Measurements from ENCODE around the gene DSC1.

DSC1 gene

DNA sequence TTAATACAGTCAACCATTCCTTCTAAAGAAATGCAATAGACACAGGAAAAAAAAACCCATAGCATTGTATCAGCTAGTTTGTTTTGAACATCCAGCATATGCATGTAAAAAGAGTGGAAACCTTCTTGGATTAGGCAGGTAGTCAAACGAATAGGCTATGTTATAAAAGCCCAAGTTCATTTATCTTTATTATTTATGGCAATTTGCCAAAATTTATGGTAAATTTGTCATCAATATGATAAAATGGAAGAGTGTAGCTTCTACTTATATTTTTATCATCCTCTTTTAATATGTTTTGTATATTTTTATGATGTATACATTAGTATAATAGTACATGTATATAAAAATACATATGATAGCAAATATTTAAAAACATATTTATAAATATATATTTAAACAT, 23.9 kb downstream of the DSC1 start:
- no peak overlapping the region for H2AFZ ChIP-seq (ENCODE audit: low read depth, low read length)
- H2BK15ac ChIP-seq (ENCODE audit: low read depth, poor library complexity, severe bottlenecking): no peak overlapping the region
- H3K4me3 ChIP-seq (ENCODE audit: insufficient read depth in 1 of 2, low read depth in 1 of 2, low read length in 2 of 2): no peak overlapping the region
- H3K79me1 ChIP-seq (replicated peaks; ENCODE audit: low read length, poor library complexity, severe bottlenecking): no peaks in the 10 kb centered on the region
- H3K4me1 ChIP-seq (ENCODE audit: control insufficient read depth, insufficient read depth, low read depth, low read length): no peaks in the 10 kb centered on the region
- H3K23ac ChIP-seq (ENCODE audit: low read length in 2 of 2): no peak overlapping the region
- H3K27ac ChIP-seq (ENCODE audit: low read length, poor library complexity, severe bottlenecking): no peak overlapping the region
- no peak overlapping the region for H3K9ac ChIP-seq (ENCODE audit: low read length)
- H3K36me3 ChIP-seq (ENCODE audit: control insufficient read depth in 1 of 2, insufficient read depth in 2 of 2, low read depth in 1 of 2, low read length in 2 of 2): no peaks in the 10 kb centered on the region
- no peak overlapping the region for H2BK5ac ChIP-seq (ENCODE audit: low read depth, low read length, poor library complexity, severe bottlenecking)
- no peak overlapping the region for H2BK12ac ChIP-seq (ENCODE audit: low read length in 2 of 2)
- H3K18ac ChIP-seq (ENCODE audit: low read depth in 1 of 2, low read length in 2 of 2): no peak overlapping the region
- no peak for DNase-seq
- H3K9me3 ChIP-seq (ENCODE audit: control insufficient read depth, low read length): no peaks in the 10 kb centered on the region
- H3K14ac ChIP-seq (ENCODE audit: low read length in 2 of 2): no peak overlapping the region
- no peaks in the 10 kb centered on the region for H3K27me3 ChIP-seq (ENCODE audit: control insufficient read depth in 1 of 2, insufficient read depth in 1 of 2, low read length in 2 of 2)
- no peak overlapping the region for H3K4ac ChIP-seq (ENCODE audit: low read depth in 1 of 2, low read length in 2 of 2)
- H4K8ac ChIP-seq (ENCODE audit: low read length): no peak overlapping the region
- no peak overlapping the region for H2BK120ac ChIP-seq (ENCODE audit: low read depth, low read length)
- no peak overlapping the region for H2AK5ac ChIP-seq (ENCODE audit: low read length, severe bottlenecking)
- no CpG with 5 or more reads among the region's 1 CpG for WGBS
- H3K4me2 ChIP-seq (ENCODE audit: low read length, poor library complexity, severe bottlenecking): no peak overlapping the region
- H4K91ac ChIP-seq (ENCODE audit: low read length): no peak overlapping the region

DNA sequence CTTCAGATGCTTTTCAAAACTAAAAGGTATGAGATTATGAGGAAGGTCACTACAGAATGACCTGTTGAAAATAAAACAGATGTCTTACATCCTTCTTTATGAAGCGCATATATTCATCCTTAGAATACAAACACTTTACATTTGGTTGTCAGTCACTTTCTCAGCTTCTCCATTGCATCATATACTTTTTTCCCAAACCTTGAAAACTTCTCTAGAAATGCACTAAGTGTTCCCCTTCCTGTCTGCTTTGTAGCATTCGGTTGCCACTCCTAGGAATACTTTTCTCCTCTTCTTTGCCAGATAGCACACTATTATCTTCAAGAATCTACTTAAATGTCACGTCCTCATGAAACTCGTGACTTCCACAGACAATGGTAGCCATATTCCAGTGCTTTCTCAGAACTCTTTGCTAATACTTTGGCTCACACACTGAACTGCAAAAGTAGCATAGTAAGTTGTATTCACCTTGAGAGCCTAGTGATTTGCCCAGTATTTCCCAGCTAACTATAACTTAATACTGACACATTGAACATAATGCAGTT, 27.6 kb downstream of the DSC1 start:
- no peaks in the 10 kb centered on the region for H3K36me3 ChIP-seq (ENCODE audit: control insufficient read depth in 1 of 2, insufficient read depth in 2 of 2, low read depth in 1 of 2, low read length in 2 of 2)
- H3K4me3 ChIP-seq (ENCODE audit: insufficient read depth in 1 of 2, low read depth in 1 of 2, low read length in 2 of 2): no peak overlapping the region
- no peak overlapping the region for H3K18ac ChIP-seq (ENCODE audit: low read depth in 1 of 2, low read length in 2 of 2)
- no peak overlapping the region for H2BK15ac ChIP-seq (ENCODE audit: low read depth, poor library complexity, severe bottlenecking)
- H3K4me2 ChIP-seq (ENCODE audit: low read length, poor library complexity, severe bottlenecking): no peak overlapping the region
- no peaks in the 10 kb centered on the region for H3K9me3 ChIP-seq (ENCODE audit: control insufficient read depth, low read length)
- H3K27ac ChIP-seq (ENCODE audit: low read length, poor library complexity, severe bottlenecking): no peak overlapping the region
- WGBS: 89% methylated on average over 4 of the region's 4 CpGs
- no peak overlapping the region for H2AFZ ChIP-seq (ENCODE audit: low read depth, low read length)
- no peak overlapping the region for H3K9ac ChIP-seq (ENCODE audit: low read length)
- H3K27me3 ChIP-seq (ENCODE audit: control insufficient read depth in 1 of 2, insufficient read depth in 1 of 2, low read length in 2 of 2): no peaks in the 10 kb centered on the region
- H4K8ac ChIP-seq (ENCODE audit: low read length): no peak overlapping the region
- no peak overlapping the region for H3K14ac ChIP-seq (ENCODE audit: low read length in 2 of 2)
- H2AK5ac ChIP-seq (ENCODE audit: low read length, severe bottlenecking): no peak overlapping the region
- no peak overlapping the region for H2BK120ac ChIP-seq (ENCODE audit: low read depth, low read length)
- no peak for DNase-seq
- H3K4ac ChIP-seq (ENCODE audit: low read depth in 1 of 2, low read length in 2 of 2): no peak overlapping the region
- H4K91ac ChIP-seq (ENCODE audit: low read length): no peak overlapping the region
- H3K23ac ChIP-seq (ENCODE audit: low read length in 2 of 2): no peak overlapping the region
- no peaks in the 10 kb centered on the region for H3K79me1 ChIP-seq (replicated peaks; ENCODE audit: low read length, poor library complexity, severe bottlenecking)
- H2BK5ac ChIP-seq (ENCODE audit: low read depth, low read length, poor library complexity, severe bottlenecking): no peak overlapping the region
- H3K4me1 ChIP-seq (ENCODE audit: control insufficient read depth, insufficient read depth, low read depth, low read length): no peaks in the 10 kb centered on the region
- H2BK12ac ChIP-seq (ENCODE audit: low read length in 2 of 2): no peak overlapping the region

GRCh38 chr18:31129398-31130115, 33.1 kb downstream of the DSC1 start:
- Histone ChIP-seq H3K4me2 (ENCODE audit: low read length, poor library complexity, severe bottlenecking) (no peak overlapping the region), H2AFZ (ENCODE audit: low read depth, low read length) (no peak overlapping the region), H3K4me1 (ENCODE audit: control insufficient read depth, insufficient read depth, low read depth, low read length) (no peaks in the 10 kb centered on the region), H3K9ac (ENCODE audit: low read length) (no peak overlapping the region), H4K8ac (ENCODE audit: low read length) (no peak overlapping the region), H2AK5ac (ENCODE audit: low read length, severe bottlenecking) (no peak overlapping the region), H3K14ac (ENCODE audit: low read length in 2 of 2) (no peak overlapping the region), H2BK120ac (ENCODE audit: low read depth, low read length) (no peak overlapping the region), H3K27ac (ENCODE audit: low read length, poor library complexity, severe bottlenecking) (no peak overlapping the region), H3K27me3 (ENCODE audit: control insufficient read depth in 1 of 2, insufficient read depth in 1 of 2, low read length in 2 of 2) (no peaks in the 10 kb centered on the region), H3K4ac (ENCODE audit: low read depth in 1 of 2, low read length in 2 of 2) (no peak overlapping the region), H3K4me3 (ENCODE audit: insufficient read depth in 1 of 2, low read depth in 1 of 2, low read length in 2 of 2) (no peak overlapping the region), H3K23ac (ENCODE audit: low read length in 2 of 2) (no peak overlapping the region), H2BK12ac (ENCODE audit: low read length in 2 of 2) (no peak overlapping the region), H3K36me3 (ENCODE audit: control insufficient read depth in 1 of 2, insufficient read depth in 2 of 2, low read depth in 1 of 2, low read length in 2 of 2) (no peaks in the 10 kb centered on the region), H2BK5ac (ENCODE audit: low read depth, low read length, poor library complexity, severe bottlenecking) (no peak overlapping the region), H3K79me1 (replicated peaks; ENCODE audit: low read length, poor library complexity, severe bottlenecking) (no peaks in the 10 kb centered on the region), H3K9me3 (ENCODE audit: control insufficient read depth, low read length) (peaks cover 4% of the 10 kb centered on the region), H2BK15ac (ENCODE audit: low read depth, poor library complexity, severe bottlenecking) (no peak overlapping the region), H3K18ac (ENCODE audit: low read depth in 1 of 2, low read length in 2 of 2) (no peak overlapping the region), H4K91ac (ENCODE audit: low read length) (no peak overlapping the region)
- no peak for DNase-seq
- 100% methylated on average over 1 of the region's 1 CpG for WGBS

DNA sequence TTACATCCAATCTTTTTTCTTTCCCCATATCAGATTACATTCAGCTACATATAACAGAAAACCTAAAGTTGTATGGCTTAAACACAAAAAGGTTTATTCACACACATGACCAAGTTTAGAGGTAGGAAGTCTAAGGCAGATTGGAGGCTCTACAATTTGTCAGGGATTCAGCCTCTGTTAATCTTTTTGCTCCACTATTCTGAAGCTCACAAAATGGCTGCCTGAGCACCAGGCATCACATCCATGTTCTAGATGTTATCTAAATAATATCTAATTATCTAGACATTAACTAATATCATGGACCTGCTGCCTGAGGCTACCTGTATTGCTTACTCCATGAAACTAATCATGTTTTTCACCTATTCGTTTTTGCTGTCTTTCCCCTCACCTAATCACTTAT, 36.8 kb downstream of the DSC1 start:
- no peaks in the 10 kb centered on the region for H3K27me3 ChIP-seq (ENCODE audit: control insufficient read depth in 1 of 2, insufficient read depth in 1 of 2, low read length in 2 of 2)
- no peak overlapping the region for H3K4me2 ChIP-seq (ENCODE audit: low read length, poor library complexity, severe bottlenecking)
- no peak overlapping the region for H2AFZ ChIP-seq (ENCODE audit: low read depth, low read length)
- DNase-seq: no peak
- peaks cover 4% of the 10 kb centered on the region for H3K9me3 ChIP-seq (ENCODE audit: control insufficient read depth, low read length)
- H3K9ac ChIP-seq (ENCODE audit: low read length): no peak overlapping the region
- no peak overlapping the region for H3K18ac ChIP-seq (ENCODE audit: low read depth in 1 of 2, low read length in 2 of 2)
- H3K27ac ChIP-seq (ENCODE audit: low read length, poor library complexity, severe bottlenecking): no peak overlapping the region
- H4K8ac ChIP-seq (ENCODE audit: low read length): no peak overlapping the region
- no peak overlapping the region for H2BK120ac ChIP-seq (ENCODE audit: low read depth, low read length)
- no peak overlapping the region for H2BK15ac ChIP-seq (ENCODE audit: low read depth, poor library complexity, severe bottlenecking)
- H3K79me1 ChIP-seq (replicated peaks; ENCODE audit: low read length, poor library complexity, severe bottlenecking): no peaks in the 10 kb centered on the region
- H3K4ac ChIP-seq (ENCODE audit: low read depth in 1 of 2, low read length in 2 of 2): no peak overlapping the region
- H2AK5ac ChIP-seq (ENCODE audit: low read length, severe bottlenecking): no peak overlapping the region
- H2BK12ac ChIP-seq (ENCODE audit: low read length in 2 of 2): no peak overlapping the region
- H3K23ac ChIP-seq (ENCODE audit: low read length in 2 of 2): no peak overlapping the region
- 100% methylated on average over 1 of the region's 1 CpG for WGBS
- H3K4me3 ChIP-seq (ENCODE audit: insufficient read depth in 1 of 2, low read depth in 1 of 2, low read length in 2 of 2): no peak overlapping the region
- H4K91ac ChIP-seq (ENCODE audit: low read length): no peak overlapping the region
- H3K36me3 ChIP-seq (ENCODE audit: control insufficient read depth in 1 of 2, insufficient read depth in 2 of 2, low read depth in 1 of 2, low read length in 2 of 2): no peaks in the 10 kb centered on the region
- H2BK5ac ChIP-seq (ENCODE audit: low read depth, low read length, poor library complexity, severe bottlenecking): no peak overlapping the region
- no peak overlapping the region for H3K14ac ChIP-seq (ENCODE audit: low read length in 2 of 2)
- no peaks in the 10 kb centered on the region for H3K4me1 ChIP-seq (ENCODE audit: control insufficient read depth, insufficient read depth, low read depth, low read length)

All from mesenchymal stem cell (in vitro differentiated cells and primary cell).